Mesothelial cell of epicardium (in vitro differentiated cells): ENCODE data around the gene RASSF1. TPM values are rescaled to one million over a fixed set of nuclear protein-coding genes. Genes with fewer than 3 reads are reported as not detected.

Source experiments
- DNase-seq, 2 experiments: peaks; one replicate each; pipeline ENCODE4 v3.0.0; 2021; ENCODE audit warnings: low spot score in 2 of 2; ENCODE audit not compliant: unreplicated experiment in 2 of 2
- H3K27ac Mint-ChIP-seq: 2 replicates; pipeline ENCODE4 v1.8.0; 2021; ENCODE audit warnings: mixed read lengths
- H3K27me3 Mint-ChIP-seq: 2 replicates; pipeline ENCODE4 v1.8.0; 2021; ENCODE audit warnings: low read depth, mixed read lengths
- H3K36me3 Mint-ChIP-seq: 2 replicates; pipeline ENCODE4 v1.8.0; 2021; ENCODE audit warnings: mixed read lengths
- H3K4me1 Mint-ChIP-seq: 2 replicates; pipeline ENCODE4 v1.8.0; 2021; ENCODE audit warnings: mixed read lengths
- H3K4me3 Mint-ChIP-seq: 2 replicates; pipeline ENCODE4 v1.8.0; 2021; ENCODE audit warnings: mild to moderate bottlenecking, moderate library complexity, mixed read lengths
- H3K9me3 Mint-ChIP-seq: 2 replicates; pipeline ENCODE4 v1.8.0; 2021; ENCODE audit warnings: mixed read lengths
- CTCF ChIP-seq: fragments of 200-600 bp; sonication (generic); IDR thresholded peaks from one replicate; pipeline ENCODE4 v1.5.0; 2021; ENCODE audit warnings: antibody characterized with exemption; ENCODE audit not compliant: unreplicated experiment
- total RNA-seq: library from RNA; stranded (reverse); gene quantifications from 3 replicates; pipeline ENCODE4 v1.2.1, GENCODE V29; 2021

RASSF1 gene
- total RNA-seq, 1 donor from 2014 or later = 15.4 TPM

- no peak for DNase-seq
- H3K4me1 Mint-ChIP-seq = peaks cover 38% of the 10 kb centered on the region
- peaks cover 11% of the 10 kb centered on the region for H3K27me3 Mint-ChIP-seq
- H3K4me3 Mint-ChIP-seq = peak overlapping the region; percentile 30
- no peaks in the 10 kb centered on the region for H3K9me3 Mint-ChIP-seq
- no peak for TF ChIP-seq CTCF
- H3K36me3 Mint-ChIP-seq = peaks cover 5% of the 10 kb centered on the region
- no peak overlapping the region for H3K27ac Mint-ChIP-seq
Observed at GRCh38 chr3:50334339-50335075, 6.1 kb downstream of the RASSF1 start.

GRCh38 chr3:50333744-50334328 lies 6.8 kb downstream of the RASSF1 start:
- TF ChIP-seq CTCF = no peak
- H3K27me3 Mint-ChIP-seq = peaks cover 4% of the 10 kb centered on the region
- H3K9me3 Mint-ChIP-seq = no peaks in the 10 kb centered on the region
- H3K4me3 Mint-ChIP-seq = no peak overlapping the region
- peak overlapping the region; percentile 67 for H3K27ac Mint-ChIP-seq
- H3K36me3 Mint-ChIP-seq = peaks cover 5% of the 10 kb centered on the region
- H3K4me1 Mint-ChIP-seq = peaks cover 34% of the 10 kb centered on the region
- no peak for DNase-seq

- DNase-seq = no peak
- no peak for TF ChIP-seq CTCF
- H3K27ac Mint-ChIP-seq = no peak overlapping the region
- no peaks in the 10 kb centered on the region for H3K27me3 Mint-ChIP-seq
- H3K4me1 Mint-ChIP-seq = peaks cover 32% of the 10 kb centered on the region
- peaks cover 5% of the 10 kb centered on the region for H3K36me3 Mint-ChIP-seq
- no peaks in the 10 kb centered on the region for H3K9me3 Mint-ChIP-seq
- H3K4me3 Mint-ChIP-seq = no peak overlapping the region
Observed at GRCh38 chr3:50331364-50331907, 9.2 kb downstream of the RASSF1 start.

- DNase-seq = no peak
- Mint-ChIP-seq H3K4me1 (peaks cover 24% of the 10 kb centered on the region), H3K27ac (no peak overlapping the region), H3K36me3 (peaks cover 5% of the 10 kb centered on the region), H3K27me3 (no peaks in the 10 kb centered on the region), H3K4me3 (no peak overlapping the region), H3K9me3 (no peaks in the 10 kb centered on the region)
- TF ChIP-seq CTCF = no peak
Observed at GRCh38 chr3:50330330-50330729, 10.3 kb downstream of the RASSF1 start.

GRCh38 chr3:50327943-50328691 lies 12.5 kb downstream of the RASSF1 start, which contains the start of gene TUSC2:
TSS of gene TUSC2 (minus strand) at chr3:50328223. CDS start at chr3:50328099, 124 bp downstream.
- H3K36me3 Mint-ChIP-seq = peaks cover 5% of the 10 kb centered on the region
- TF ChIP-seq CTCF = no peak
- peak; percentile 91 to 94 for DNase-seq
- no peaks in the 10 kb centered on the region for H3K27me3 Mint-ChIP-seq
- H3K9me3 Mint-ChIP-seq = no peaks in the 10 kb centered on the region
- H3K4me1 Mint-ChIP-seq = peaks cover 20% of the 10 kb centered on the region
- peak within 1 kb of the TSS; percentile 90 for H3K27ac Mint-ChIP-seq
- peak within 1 kb of the TSS; percentile 90 for H3K4me3 Mint-ChIP-seq
